C1 segment of cervical spinal cord (tissue), 14 donors: ENCODE data around the gene ZFYVE28.
"Not testable (repeated sequence)": the region's sequence is repeated elsewhere in the genome, so short reads cannot be mapped to it uniquely, and the experiment has no call there.

Source experiments
- DNase-seq, 14 donors: peaks; one replicate each; lab custom pipeline; 2025; lab: John Stamatoyannopoulos, UW

The ZFYVE28 gene

GRCh38 chr4:2446656-2447564 is 28.5 kb upstream of the ZFYVE28 start:
- DNase-seq: no peak

DNA sequence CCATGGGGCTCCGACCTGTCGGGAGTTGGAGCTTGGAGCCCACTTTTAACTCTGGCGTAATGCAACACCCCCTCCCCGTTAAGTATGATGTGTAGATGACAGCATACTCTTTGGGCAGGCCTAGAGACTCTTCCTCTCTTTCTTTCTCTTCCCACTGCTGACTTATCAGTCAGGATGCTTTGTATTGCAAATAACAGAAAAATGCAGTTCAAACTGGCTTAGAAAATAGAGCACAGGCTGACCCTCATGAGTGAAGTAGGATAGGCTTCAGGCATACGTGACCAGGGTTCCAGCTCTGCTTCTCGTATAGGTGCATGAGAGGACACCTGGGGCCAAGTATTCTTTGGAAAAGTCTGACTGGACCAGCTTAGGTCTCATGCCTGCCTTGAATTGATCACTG is 27.1 kb upstream of the ZFYVE28 start:
- no peak for DNase-seq

GRCh38 chr4:2445130-2445529 is 26.7 kb upstream of the ZFYVE28 start:
- DNase-seq: no peak

DNA sequence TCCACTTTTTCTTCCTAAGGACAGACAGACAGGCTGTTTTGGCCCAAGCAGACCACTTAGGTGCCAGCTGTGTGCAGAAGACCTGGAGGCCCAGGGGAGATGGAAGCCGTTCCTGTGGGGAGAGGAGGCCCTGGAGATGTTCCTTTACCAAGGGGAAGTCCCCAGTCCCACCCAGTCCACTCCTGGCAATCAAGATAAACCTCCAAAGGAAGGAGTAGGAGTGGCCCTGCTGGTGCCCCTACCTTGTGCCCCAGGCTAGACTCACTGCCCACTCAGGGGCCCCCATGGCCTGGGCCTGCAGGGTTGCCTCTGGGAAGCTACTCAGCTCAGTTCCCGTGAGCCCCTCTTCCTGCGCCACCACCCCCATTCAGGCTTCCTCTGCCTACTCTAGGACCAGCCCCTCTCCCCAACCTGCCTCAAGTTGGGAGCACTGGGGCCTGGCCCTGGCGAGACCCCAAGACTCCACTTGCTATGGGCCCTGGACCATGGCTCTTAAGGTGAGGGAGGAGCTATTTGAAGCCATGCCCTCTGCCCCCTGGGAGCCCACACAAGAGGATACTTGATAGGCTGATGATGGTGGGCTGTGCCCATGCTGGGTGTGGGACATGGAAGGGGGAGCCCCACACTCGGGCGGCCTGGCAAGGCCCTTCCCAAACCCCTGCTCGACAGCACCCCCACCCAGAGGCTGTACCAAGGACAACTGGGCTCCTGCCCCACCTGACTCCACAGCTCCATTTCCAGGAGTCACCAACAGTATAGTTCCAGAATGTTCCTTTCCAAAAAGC is 25.7 kb upstream of the ZFYVE28 start:
- DNase-seq: no peak

DNA sequence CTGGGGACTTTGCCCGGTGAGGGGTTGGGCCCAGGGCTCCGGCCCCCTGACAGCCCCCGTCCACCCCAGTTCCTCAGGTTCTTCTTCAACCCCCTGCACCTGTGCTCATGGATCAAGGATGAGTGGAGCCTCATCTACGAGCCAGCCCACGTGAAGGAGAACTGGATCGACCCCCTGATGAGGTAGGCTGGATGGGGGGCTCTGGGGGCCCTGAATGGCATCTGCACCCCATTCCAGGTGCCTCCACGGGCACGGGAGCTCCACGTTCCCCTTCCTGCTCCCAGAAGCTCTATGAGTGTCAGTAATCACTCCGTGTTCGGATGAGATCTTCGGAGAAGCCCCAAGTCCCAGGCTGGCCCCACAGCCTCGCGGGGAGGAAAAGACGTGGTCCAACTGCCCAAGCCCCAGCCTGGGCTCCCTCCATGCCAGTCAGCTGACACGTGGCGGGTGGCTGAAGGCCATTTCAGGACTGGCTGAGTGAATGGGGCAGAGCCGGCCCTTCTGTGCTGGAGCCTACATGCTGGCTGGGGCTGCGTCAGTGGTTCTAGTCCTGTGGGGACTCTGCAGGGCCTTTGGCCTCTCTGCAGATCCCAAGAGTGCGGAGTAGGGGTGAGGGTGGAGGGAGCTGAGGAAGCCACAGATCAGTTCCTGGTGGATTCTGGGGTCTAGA is 24.8 kb upstream of the ZFYVE28 start:
- DNase-seq: no peak

- DNase-seq: no peak
Measured at GRCh38 chr4:2442175-2442993, 23.9 kb upstream of the ZFYVE28 start.

- DNase-seq: peak in 1 of 14 donors; percentile 14
Measured at GRCh38 chr4:2441393-2442174, 23.1 kb upstream of the ZFYVE28 start.

DNA sequence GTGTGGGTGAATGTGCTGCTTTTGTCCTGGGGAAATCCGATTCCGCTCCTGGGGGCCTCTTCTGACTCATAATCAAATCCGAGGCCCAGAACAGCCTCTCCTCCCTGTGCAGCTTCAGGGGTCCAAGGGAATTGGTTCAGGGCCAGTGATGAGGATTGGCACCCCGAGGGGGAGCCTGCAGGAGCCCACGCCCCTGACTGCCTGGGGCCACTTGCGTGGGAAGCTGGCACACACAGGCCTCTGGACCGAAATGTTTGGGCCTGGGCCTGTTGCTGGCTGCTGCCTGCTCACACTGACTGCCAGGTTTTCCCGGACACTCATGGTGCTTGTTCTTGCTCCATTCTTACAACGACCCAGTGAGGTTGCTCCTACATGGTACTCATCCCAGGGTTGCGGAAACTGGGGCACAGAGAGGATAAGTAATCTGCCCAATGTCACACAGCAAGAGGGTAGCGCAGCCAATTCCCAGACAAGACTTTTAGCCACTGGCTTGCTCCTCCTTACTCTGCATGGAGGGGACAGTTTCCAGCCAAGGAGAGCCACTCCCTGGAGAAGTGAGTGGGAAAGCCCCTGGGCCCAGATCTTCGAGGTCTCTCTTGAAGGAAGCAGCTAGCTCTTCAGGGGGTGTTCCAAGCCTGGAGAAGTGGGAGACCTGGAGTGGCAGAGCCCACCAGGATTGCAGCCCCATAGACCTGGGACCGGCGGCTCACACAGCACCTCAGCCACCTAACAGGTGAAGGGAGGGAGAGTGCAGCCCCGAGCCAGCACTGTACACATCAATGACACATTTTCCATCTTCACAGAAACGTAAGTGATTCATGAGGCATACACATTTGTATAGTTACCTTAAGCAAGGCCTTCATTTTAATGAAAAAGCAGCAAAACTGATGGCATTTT is 20.6 kb upstream of the ZFYVE28 start:
- DNase-seq: peak in 5 of 14 donors; percentile 22 to 82 (median 34)

- DNase-seq: no peak
Measured at GRCh38 chr4:2437475-2438215, 19.2 kb upstream of the ZFYVE28 start.

GRCh38 chr4:2436761-2437474 is 18.5 kb upstream of the ZFYVE28 start:
- DNase-seq: peak in 1 of 14 donors; percentile 69

DNA sequence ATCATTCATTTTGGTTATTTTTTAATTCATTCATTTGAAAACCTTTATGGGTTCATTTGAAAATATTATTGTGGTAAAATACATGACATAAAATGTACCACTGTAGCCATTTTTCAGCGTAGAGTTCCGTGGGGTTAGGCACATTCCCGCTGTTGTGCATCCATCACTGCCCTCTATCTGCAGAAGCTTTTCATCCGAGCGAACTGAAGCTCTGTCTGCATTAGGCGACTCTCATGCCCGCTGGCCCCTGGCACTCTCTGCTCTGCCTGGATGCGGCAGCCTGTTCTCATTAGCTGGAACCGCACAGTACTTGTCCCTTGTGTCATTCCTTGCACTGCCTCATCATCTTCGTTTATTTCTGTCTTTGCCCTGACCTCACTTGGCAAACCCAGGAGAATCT is 17.9 kb upstream of the ZFYVE28 start:
- peak in 10 of 14 donors; percentile 25 to 81 (median 42) for DNase-seq

DNA sequence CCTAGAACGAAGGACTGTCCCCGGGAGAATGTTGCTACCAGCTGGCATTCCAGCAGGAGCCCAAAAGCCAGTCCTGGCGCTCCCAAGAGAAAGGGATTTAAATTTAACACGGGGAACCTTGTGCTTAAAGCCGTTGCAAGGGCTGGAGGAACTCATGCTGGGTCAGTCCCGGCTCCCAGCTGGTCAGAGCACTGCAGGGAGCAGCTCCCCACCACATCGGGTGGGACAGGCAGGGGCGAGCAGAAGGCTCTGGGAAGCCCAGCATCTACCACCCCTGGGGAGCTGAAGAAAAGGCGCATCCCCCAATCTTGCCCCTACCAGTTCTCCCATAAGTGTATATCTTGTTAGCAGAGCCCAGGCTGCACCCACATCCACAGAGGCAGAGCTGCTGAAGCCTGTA is 16.0 kb upstream of the ZFYVE28 start:
- no peak for DNase-seq

GRCh38 chr4:2433609-2434350 is 15.3 kb upstream of the ZFYVE28 start:
- DNase-seq: peak in 9 of 14 donors; percentile 37 to 87 (median 58)

GRCh38 chr4:2432991-2433530 is 14.6 kb upstream of the ZFYVE28 start:
- DNase-seq: peak in 13 of 14 donors; percentile 24 to 98 (median 82)

DNA sequence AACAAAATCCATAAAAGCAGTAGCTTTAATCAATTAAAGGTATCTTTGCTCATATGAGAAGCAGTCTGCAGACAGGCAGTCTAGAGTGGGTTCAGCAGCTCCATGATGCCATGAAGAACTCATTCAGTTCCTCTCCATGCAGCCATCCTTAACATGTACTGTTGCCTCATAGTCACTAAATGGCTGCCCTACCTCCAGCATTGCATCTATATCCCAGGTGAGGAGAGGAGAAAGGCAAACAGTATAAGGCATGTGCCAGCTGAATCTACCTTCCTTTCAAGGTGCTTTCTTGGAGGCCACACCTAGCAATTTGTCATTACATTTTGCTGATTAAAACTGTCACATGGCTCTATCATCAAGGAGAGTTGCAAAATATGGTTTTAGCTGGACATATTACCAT is 13.6 kb upstream of the ZFYVE28 start:
- no peak for DNase-seq

DNA sequence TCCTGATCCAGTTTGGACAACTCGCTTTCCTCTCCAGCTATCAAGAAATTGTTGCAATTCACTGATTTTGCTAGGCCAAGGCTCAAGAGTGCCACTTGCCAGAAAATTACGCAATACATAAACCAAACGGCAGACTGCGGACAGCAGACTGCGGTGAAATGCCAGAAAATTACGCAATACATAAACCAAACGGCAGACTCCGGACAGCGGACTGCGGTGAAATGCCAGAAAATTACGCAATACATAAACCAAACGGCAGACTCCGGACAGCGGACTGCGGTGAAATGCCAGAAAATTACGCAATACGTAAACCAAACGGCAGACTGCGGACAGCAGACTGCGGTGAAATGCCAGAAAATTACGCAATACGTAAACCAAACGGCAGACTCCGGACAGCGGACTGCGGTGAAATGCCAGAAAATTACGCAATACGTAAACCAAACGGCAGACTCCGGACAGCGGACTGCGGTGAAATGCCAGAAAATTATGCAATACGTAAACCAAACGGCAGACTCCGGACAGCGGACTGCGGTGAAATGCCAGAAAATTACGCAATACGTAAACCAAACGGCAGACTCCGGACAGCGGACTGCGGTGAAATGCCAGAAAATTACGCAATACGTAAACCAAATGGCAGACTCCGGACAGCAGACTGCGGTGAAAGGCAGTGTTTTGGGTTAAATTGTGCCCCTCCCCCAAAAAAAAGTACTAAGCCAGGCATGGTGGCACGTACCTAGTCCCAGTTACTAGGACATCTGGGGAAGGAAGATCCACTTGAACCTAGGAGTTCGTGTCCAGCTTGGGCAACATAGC is 11.7 kb upstream of the ZFYVE28 start:
- DNase-seq: not testable (repeated sequence)
